Measurements from ENCODE around the gene COBLL1. TPM values are rescaled to one million over a fixed set of nuclear protein-coding genes. Genes with fewer than 3 reads are reported as not detected.

Gene COBLL1
- total RNA-seq, 1 experiment from 2014 or later = 5.9 TPM

- no CpG with 5 or more reads among the region's 2 CpGs for WGBS (ENCODE audit: extremely low coverage, insufficient read length, low lambda C conversion rate)
- Histone ChIP-seq H3T11ph (ENCODE audit: low read length) (no peak overlapping the region), H3K14ac (ENCODE audit: insufficient read depth, low read length) (no peak overlapping the region), H2BK12ac (ENCODE audit: insufficient read length, low read depth, low read length) (no peak overlapping the region), H4K8ac (replicated peaks; ENCODE audit: insufficient read length, low read depth, low read length) (no peak overlapping the region), H3K27ac (ENCODE audit: insufficient read length, low read depth, low read length) (no peak overlapping the region), H3K4me2 (ENCODE audit: insufficient read depth, insufficient read length, low read length) (no peak overlapping the region), H4K5ac (ENCODE audit: insufficient read length, low read depth, low read length) (no peak overlapping the region), H2AK5ac (ENCODE audit: insufficient read length, low read length) (no peak overlapping the region), H2BK20ac (ENCODE audit: low read depth, low read length, poor library complexity, severe bottlenecking) (no peak overlapping the region), H3K4ac (ENCODE audit: low read depth, low read length) (no peak overlapping the region), H2BK5ac (ENCODE audit: insufficient read length, low read length) (no peak overlapping the region), H3K79me2 (ENCODE audit: insufficient read depth, low read length) (no peaks in the 10 kb centered on the region), H3K9me3 (ENCODE audit: control insufficient read depth, low read depth, low read length) (no peaks in the 10 kb centered on the region), H2BK15ac (ENCODE audit: low read depth, low read length) (no peak overlapping the region), H2AFZ (ENCODE audit: low read length) (no peak overlapping the region), H3K27me3 (ENCODE audit: insufficient read depth, low read length) (no peaks in the 10 kb centered on the region), H3K23me2 (ENCODE audit: insufficient read length, low read depth, low read length, poor library complexity, severe bottlenecking) (no peaks in the 10 kb centered on the region), H3K4me1 (ENCODE audit: insufficient read depth, low read length) (no peaks in the 10 kb centered on the region), H3K9ac (ENCODE audit: extremely low read depth, insufficient read length, low read length) (no peak overlapping the region), H3K18ac (ENCODE audit: insufficient read length, low read depth, low read length) (no peak overlapping the region), H2BK120ac (ENCODE audit: low read depth, low read length, poor library complexity, severe bottlenecking) (no peak overlapping the region), H3K23ac (ENCODE audit: insufficient read length, low read depth, low read length) (no peak overlapping the region), H3K79me1 (ENCODE audit: insufficient read depth, low read depth, low read length, poor library complexity, severe bottlenecking) (no peaks in the 10 kb centered on the region), H4K20me1 (ENCODE audit: control insufficient read depth, insufficient read depth, insufficient read length) (no peaks in the 10 kb centered on the region), H4K91ac (ENCODE audit: insufficient read length, low read depth, low read length) (no peak overlapping the region), H3K56ac (ENCODE audit: insufficient read length, low read depth, low read length) (no peak overlapping the region)
- Mint-ChIP-seq H3K4me1 (no peaks in the 10 kb centered on the region), H3K27me3 (ENCODE audit: low read depth) (no peaks in the 10 kb centered on the region; the same call in 1 of the 2 replicates), H3K36me3 (ENCODE audit: insufficient read depth in 1 of 3, low read depth in 3 of 3) (no peaks in the 10 kb centered on the region), H3K27ac (no peak overlapping the region), H3K4me3 (no peak overlapping the region), H3K9me3 (no peaks in the 10 kb centered on the region)
- no peak for DNase-seq
- TF ChIP-seq CTCF (conservative IDR thresholded peaks at IDR 0.05) = no peak
Measured at GRCh38 chr2:164675687-164676086, 165.9 kb downstream of the COBLL1 start.
